PC-3 (cell line): Measurements from ENCODE around the gene GPC6. TPM values are rescaled to one million over a fixed set of nuclear protein-coding genes. Genes with fewer than 3 reads are reported as not detected.

ENCODE experiments used
- ATAC-seq: fragments of 200-7000 bp; cut with Tn5 transposase; 2 replicates; pipeline ENCODE4 v1.9.1; 2020; ENCODE audit warnings: mild to moderate bottlenecking, moderate library complexity
- BruUV-seq: library from RNA; stranded (reverse); fragments of 400-500 nt; replicated peaks from 2 replicates; lab custom pipeline; 2021; lab: Mats Ljungman, UMichigan
- CTCF ChIA-PET: fragments of 300-600 bp; sonication (Branson Sonifier 250); formaldehyde crosslinking; loops from one replicate; lab custom pipeline; 2022; ENCODE audit warnings: antibody characterized with exemption; lab: Charles Lee
- POLR2A ChIA-PET: fragments of 300-600 bp; sonication (Branson Sonifier 250); formaldehyde crosslinking; loops from one replicate; lab custom pipeline; 2022; ENCODE audit warnings: antibody characterized with exemption; ENCODE audit not compliant: unreplicated experiment; lab: Charles Lee
- DNase-seq: peaks from one replicate; pipeline ENCODE4 v3.0.0-alpha.2; 2015
- H2AFZ ChIP-seq: fragments of 300-600 bp; sonication (generic); 2 replicates; pipeline ENCODE4 v1.6.0; 2016; ENCODE audit warnings: antibody characterized with exemption, low read length
- H3F3A ChIP-seq: fragments of 300-600 bp; sonication (generic); one replicate; pipeline ENCODE4 v1.6.0; 2017; ENCODE audit warnings: antibody characterized with exemption, low read length, control low read depth, mild to moderate bottlenecking; ENCODE audit not compliant: unreplicated experiment
- H3K27ac ChIP-seq: fragments of 300-600 bp; sonication (generic); 2 replicates; pipeline ENCODE4 v1.5.1; 2016; ENCODE audit warnings: mild to moderate bottlenecking, low read length
- H3K27me3 ChIP-seq: fragments of 300-600 bp; sonication (generic); 2 replicates; pipeline ENCODE4 v1.6.1; 2016; ENCODE audit warnings: low read length, mixed read lengths
- H3K36me3 ChIP-seq: fragments of 300-600 bp; sonication (generic); 2 replicates; pipeline ENCODE4 v1.6.1; 2016; ENCODE audit warnings: low read depth, mixed run types, low read length, mixed read lengths
- H3K4me1 ChIP-seq: fragments of 300-600 bp; sonication (generic); 2 replicates; pipeline ENCODE4 v1.5.1; 2016; ENCODE audit warnings: low read length; ENCODE audit not compliant: insufficient read depth
- H3K4me2 ChIP-seq: fragments of 300-600 bp; sonication (generic); 2 replicates; pipeline ENCODE4 v1.6.0; 2016; ENCODE audit warnings: low read length
- H3K4me3 ChIP-seq: fragments of 300-600 bp; sonication (generic); 2 replicates; pipeline ENCODE4 v1.5.1; 2016; ENCODE audit warnings: mild to moderate bottlenecking, low read length, mixed read lengths
- H3K79me2 ChIP-seq: fragments of 300-600 bp; sonication (generic); 2 replicates; pipeline ENCODE4 v1.6.1; 2017; ENCODE audit warnings: low read length, mixed read lengths
- H3K9ac ChIP-seq: fragments of 300-600 bp; sonication (generic); 2 replicates; pipeline ENCODE4 v1.6.0; 2016; ENCODE audit warnings: mild to moderate bottlenecking, low read length
- H3K9me2 ChIP-seq: fragments of 300-600 bp; sonication (generic); replicated peaks from 2 replicates; pipeline ENCODE4 v1.6.1; 2016; ENCODE audit warnings: mixed run types, low read length, mixed read lengths
- H3K9me3 ChIP-seq: fragments of 300-600 bp; sonication (generic); 2 replicates; pipeline ENCODE4 v1.6.1; 2016; ENCODE audit warnings: low read length, mixed read lengths
- H4K20me1 ChIP-seq: fragments of 300-600 bp; sonication (generic); 2 replicates; pipeline ENCODE4 v1.6.1; 2016; ENCODE audit warnings: low read length, mixed read lengths
- CTCF ChIP-seq: fragments of 300-600 bp; sonication (generic); conservative IDR thresholded peaks from 2 replicates; pipeline ENCODE4 v1.5.1; 2017; ENCODE audit warnings: antibody characterized with exemption, low read depth, mild to moderate bottlenecking, low read length
- EZH2 ChIP-seq: fragments of 300-600 bp; sonication (generic); IDR thresholded peaks from one replicate; pipeline ENCODE4 v1.6.1; 2017; ENCODE audit warnings: antibody characterized with exemption, mild to moderate bottlenecking, low read length; ENCODE audit not compliant: unreplicated experiment
- EZH2phosphoT487 ChIP-seq: fragments of 300-600 bp; sonication (generic); IDR thresholded peaks from 2 replicates; pipeline ENCODE4 v1.6.1; 2018; ENCODE audit warnings: mild to moderate bottlenecking, antibody characterized with exemption, low read length, borderline replicate concordance
- intact Hi-C: fragments of 100-400 bp; cut with micrococcal nuclease; formaldehyde crosslinking; loops from 2 replicates; pipeline ENCODE4 v1.9.0; 2023
- total RNA-seq: library from RNA; depleted of rRNA; stranded (reverse); fragments of >200 nt; gene quantifications from 2 replicates; pipeline ENCODE4 v1.2.3, GENCODE V29; 2014

The GPC6 gene
- total RNA-seq, 1 experiment from 2014 or later: 3.5 TPM

- DNase-seq: no peak
- TF ChIP-seq EZH2 (no peak), CTCF (no peak), EZH2phosphoT487 (no peak)
- Histone ChIP-seq H3K4me3 (peak overlapping the region; percentile 53), H3K36me3 (no peaks in the 10 kb centered on the region), H3K27ac (peak overlapping the region; percentile 97), H4K20me1 (no peaks in the 10 kb centered on the region), H3K9me3 (no peaks in the 10 kb centered on the region), H3K27me3 (no peaks in the 10 kb centered on the region), H3K4me1 (peaks cover 47% of the 10 kb centered on the region), H3K79me2 (no peaks in the 10 kb centered on the region), H3K9ac (peak overlapping the region; percentile 66), H3K9me2 (no peaks in the 10 kb centered on the region), H3F3A (peaks cover 7% of the 10 kb centered on the region), H2AFZ (0 out of 2 replicates have a peak overlapping the region, but pooled peaks have one; percentile 24), H3K4me2 (peak overlapping the region; percentile 78)
- ChIA-PET CTCF (no interaction called here), POLR2A (no interaction called here)
- TSS peak; percentile 58 for BruUV-seq
- peak; percentile 6; the same call in 1 of the 2 replicates for ATAC-seq
- intact Hi-C loops: loop anchor here (1.0 kb wide), 2 partner anchors 34 to 97 kb away; no protein-coding TSS in a partner anchor
These were observed 1079.3 kb downstream of the GPC6 start for GRCh38 chr13:94305934-94306333.

- ChIA-PET CTCF (no interaction called here), POLR2A (no interaction called here)
- Histone ChIP-seq H3F3A (peaks cover 7% of the 10 kb centered on the region), H3K27me3 (no peaks in the 10 kb centered on the region), H3K4me3 (no peak overlapping the region), H3K9ac (no peak overlapping the region), H3K9me2 (no peaks in the 10 kb centered on the region), H3K79me2 (no peaks in the 10 kb centered on the region), H3K9me3 (no peaks in the 10 kb centered on the region), H3K36me3 (no peaks in the 10 kb centered on the region), H4K20me1 (no peaks in the 10 kb centered on the region), H3K4me2 (no peak overlapping the region), H3K4me1 (peaks cover 50% of the 10 kb centered on the region), H3K27ac (no peak overlapping the region), H2AFZ (no peak overlapping the region)
- ATAC-seq (no peak), DNase-seq (no peak)
- intact Hi-C loops: no loop called here
- TF ChIP-seq CTCF (no peak), EZH2 (no peak), EZH2phosphoT487 (no peak)
- no TSS peak for BruUV-seq
These were observed 1082.2 kb downstream of the GPC6 start for GRCh38 chr13:94308832-94309231.

- Histone ChIP-seq H3K9me2 (no peaks in the 10 kb centered on the region), H3K27me3 (no peaks in the 10 kb centered on the region), H3K79me2 (no peaks in the 10 kb centered on the region), H3K27ac (peak overlapping the region; percentile 79), H3K4me2 (peak overlapping the region; percentile 50), H3K9ac (peak overlapping the region; percentile 15; the same call in 1 of the 2 replicates), H3K9me3 (no peaks in the 10 kb centered on the region), H3K4me1 (peaks cover 45% of the 10 kb centered on the region), H2AFZ (no peak overlapping the region), H3K4me3 (no peak overlapping the region), H4K20me1 (no peaks in the 10 kb centered on the region), H3K36me3 (no peaks in the 10 kb centered on the region), H3F3A (peaks cover 7% of the 10 kb centered on the region)
- no peak for ATAC-seq
- no peak for TF ChIP-seq CTCF
- no peak for TF ChIP-seq EZH2phosphoT487
- TF ChIP-seq EZH2: no peak
- CTCF ChIA-PET: no interaction called here
- no peak for DNase-seq
- BruUV-seq: no TSS peak
- intact Hi-C loops: no loop called here
- POLR2A ChIA-PET: no interaction called here
These were observed 1083.0 kb downstream of the GPC6 start for GRCh38 chr13:94309576-94309975.
